HEK293 (cell line): ENCODE results near the gene C2orf42.

Source experiments
- ZNF274 ChIP-seq, 2 experiments: fragments of 200-500 bp in 1 of 2; fragments of 450-650 bp in 1 of 2; sonication (Bioruptor generic) in 1 of 2; formaldehyde crosslinking in 1 of 2; IDR thresholded peaks; 2 replicates each; pipeline versions ENCODE4 v1.5.1 to v1.6.1; 2014 to 2016; ENCODE audit warnings: borderline replicate concordance in 1 of 2, inconsistent platforms in 1 of 2, low read length in 1 of 2, missing biosample characterization in 1 of 2, missing genetic modification characterization in 1 of 2
- ZNF324 ChIP-seq: fragments of 450-650 bp; formaldehyde crosslinking; IDR thresholded peaks from 2 replicates; pipeline ENCODE4 v1.5.1; 2016; ENCODE audit warnings: missing biosample characterization, missing genetic modification characterization
- ZNF510 ChIP-seq: fragments of 450-650 bp; formaldehyde crosslinking; IDR thresholded peaks from 2 replicates; pipeline ENCODE4 v1.5.1; 2018; ENCODE audit warnings: mild to moderate bottlenecking, missing genetic modification characterization, missing biosample characterization; ENCODE audit not compliant: insufficient replicate concordance
- ZNF514 ChIP-seq: fragments of 450-650 bp; formaldehyde crosslinking; IDR thresholded peaks from 2 replicates; pipeline ENCODE4 v1.5.1; 2016; ENCODE audit warnings: missing biosample characterization, missing genetic modification characterization
- ZNF677 ChIP-seq: fragments of 450-650 bp; IDR thresholded peaks from 2 replicates; pipeline ENCODE4 v1.5.0; 2018; ENCODE audit warnings: missing biosample characterization, mild to moderate bottlenecking, missing genetic modification characterization, moderate library complexity
- TF ChIP-seq, protein P1 (sequence below): fragments of 450-650 bp; formaldehyde crosslinking; IDR thresholded peaks from 2 replicates; pipeline ENCODE4 v1.5.1; 2016; ENCODE audit warnings: missing biosample characterization, missing genetic modification characterization
- TF ChIP-seq, protein P2 (sequence below): fragments of 450-650 bp; formaldehyde crosslinking; IDR thresholded peaks from 2 replicates; pipeline ENCODE4 v1.5.1; 2016; ENCODE audit warnings: missing biosample characterization, missing genetic modification characterization

DNA sequence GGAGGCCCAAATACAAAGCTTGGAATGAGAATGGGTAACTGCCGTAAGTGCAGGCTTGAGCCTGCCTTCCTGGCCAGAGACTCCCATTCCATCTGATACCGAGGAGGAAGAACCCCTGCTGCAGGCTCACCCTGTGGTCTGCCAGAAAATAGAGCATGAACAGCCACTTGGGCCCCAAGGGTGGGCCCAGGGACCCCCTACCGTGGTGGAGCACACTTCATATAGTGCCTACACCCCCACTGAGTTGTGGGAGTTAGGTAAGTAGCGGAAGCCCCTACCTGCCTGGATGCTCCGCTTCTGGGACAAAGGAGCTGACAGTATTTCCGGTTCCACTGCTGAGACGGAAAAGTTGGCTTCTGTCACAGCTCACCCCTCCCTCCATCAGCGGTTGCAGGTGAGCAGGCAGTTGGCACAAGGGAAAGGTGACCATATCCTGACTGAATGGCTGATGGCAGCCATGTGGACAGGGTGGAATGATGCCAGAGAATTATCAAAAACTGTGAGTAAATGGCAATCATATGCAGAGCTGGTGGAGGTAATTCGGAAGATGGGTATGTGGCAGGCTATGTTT is 11.5 kb upstream of the C2orf42 start:
- no peak for TF ChIP-seq ZNF510 (tag by site-specific recombination)
- TF ChIP-seq ZNF677 (tag by site-specific recombination): no peak
- TF ChIP-seq, protein P1, sequence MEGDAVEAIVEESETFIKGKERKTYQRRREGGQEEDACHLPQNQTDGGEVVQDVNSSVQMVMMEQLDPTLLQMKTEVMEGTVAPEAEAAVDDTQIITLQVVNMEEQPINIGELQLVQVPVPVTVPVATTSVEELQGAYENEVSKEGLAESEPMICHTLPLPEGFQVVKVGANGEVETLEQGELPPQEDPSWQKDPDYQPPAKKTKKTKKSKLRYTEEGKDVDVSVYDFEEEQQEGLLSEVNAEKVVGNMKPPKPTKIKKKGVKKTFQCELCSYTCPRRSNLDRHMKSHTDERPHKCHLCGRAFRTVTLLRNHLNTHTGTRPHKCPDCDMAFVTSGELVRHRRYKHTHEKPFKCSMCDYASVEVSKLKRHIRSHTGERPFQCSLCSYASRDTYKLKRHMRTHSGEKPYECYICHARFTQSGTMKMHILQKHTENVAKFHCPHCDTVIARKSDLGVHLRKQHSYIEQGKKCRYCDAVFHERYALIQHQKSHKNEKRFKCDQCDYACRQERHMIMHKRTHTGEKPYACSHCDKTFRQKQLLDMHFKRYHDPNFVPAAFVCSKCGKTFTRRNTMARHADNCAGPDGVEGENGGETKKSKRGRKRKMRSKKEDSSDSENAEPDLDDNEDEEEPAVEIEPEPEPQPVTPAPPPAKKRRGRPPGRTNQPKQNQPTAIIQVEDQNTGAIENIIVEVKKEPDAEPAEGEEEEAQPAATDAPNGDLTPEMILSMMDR (tag by site-specific recombination): no peak
- no peak for TF ChIP-seq ZNF324 (tag by site-specific recombination)
- TF ChIP-seq, protein P2, sequence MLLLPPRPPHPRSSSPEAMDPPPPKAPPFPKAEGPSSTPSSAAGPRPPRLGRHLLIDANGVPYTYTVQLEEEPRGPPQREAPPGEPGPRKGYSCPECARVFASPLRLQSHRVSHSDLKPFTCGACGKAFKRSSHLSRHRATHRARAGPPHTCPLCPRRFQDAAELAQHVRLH (tag by site-specific recombination): no peak
- TF ChIP-seq ZNF514 (tag by site-specific recombination): no peak
- TF ChIP-seq ZNF274 (IDR thresholded peaks at IDR 0.05; ENCODE audit: low read length): no peak
- TF ChIP-seq ZNF274 (tag by site-specific recombination; IDR thresholded peaks at IDR 0.05; ENCODE audit: borderline replicate concordance): no peak
